GM18505 (cell line): ENCODE measurements around the gene RPGRIP1L.

ENCODE experiments used
- ATAC-seq: cut with Tn5 transposase; IDR thresholded peaks from one replicate; pipeline ENCODE4 v1.9.1; 2021; ENCODE audit not compliant: unreplicated experiment
- POLR2A ChIP-seq: IDR thresholded peaks from 4 replicates; pipeline ENCODE4 v1.6.1; 2011; ENCODE audit warnings: borderline replicate concordance; ENCODE audit not compliant: insufficient read depth, insufficient read length; ENCODE audit errors: extremely low read depth

RPGRIP1L gene

GRCh38 chr16:53598511-53599275 lies 105.0 kb downstream of the RPGRIP1L start:
- TF ChIP-seq POLR2A, result no peak
- ATAC-seq, result no peak

GRCh38 chr16:53597776-53598175 lies 105.9 kb downstream of the RPGRIP1L start:
- ATAC-seq, result no peak
- TF ChIP-seq POLR2A, result no peak

GRCh38 chr16:53588081-53588648 lies 115.5 kb downstream of the RPGRIP1L start:
- TF ChIP-seq POLR2A, result no peak
- no peak for ATAC-seq

GRCh38 chr16:53583401-53583800 lies 120.3 kb downstream of the RPGRIP1L start:
- TF ChIP-seq POLR2A, result no peak
- no peak for ATAC-seq

- no peak for TF ChIP-seq POLR2A
- ATAC-seq, result no peak
Observed at GRCh38 chr16:53581784-53582183, 121.9 kb downstream of the RPGRIP1L start.

GRCh38 chr16:53580038-53580802 lies 123.4 kb downstream of the RPGRIP1L start:
- ATAC-seq, result no peak

GRCh38 chr16:53576904-53577303 lies 126.8 kb downstream of the RPGRIP1L start:
- no peak for ATAC-seq
- no peak for TF ChIP-seq POLR2A

More at GRCh38 chr16:53580038-53580802, 123.4 kb downstream of the RPGRIP1L start:
- no peak for TF ChIP-seq POLR2A

GRCh38 chr16:53576210-53576609 lies 127.4 kb downstream of the RPGRIP1L start:
- no peak for ATAC-seq
- TF ChIP-seq POLR2A, result no peak

- ATAC-seq, result no peak
- TF ChIP-seq POLR2A, result no peak
Observed at GRCh38 chr16:53571763-53572162, 131.9 kb downstream of the RPGRIP1L start.

- no peak for TF ChIP-seq POLR2A
- no peak for ATAC-seq
Observed at GRCh38 chr16:53566552-53567245, 137.0 kb downstream of the RPGRIP1L start.

- TF ChIP-seq POLR2A, result no peak
- ATAC-seq, result no peak
Observed at GRCh38 chr16:53565296-53565863, 138.3 kb downstream of the RPGRIP1L start.

- TF ChIP-seq POLR2A, result no peak
- no peak for ATAC-seq
Observed at GRCh38 chr16:53563426-53563825, 140.2 kb downstream of the RPGRIP1L start.
